Measurements from ENCODE around the gene KIF3A. TPM values are rescaled to one million over a fixed set of nuclear protein-coding genes. Genes with fewer than 3 reads are reported as not detected.
"Not testable (repeated sequence)": the region's sequence is repeated elsewhere in the genome, so short reads cannot be mapped to it uniquely, and the experiment has no call there.

Gene KIF3A
- total RNA-seq, 6 experiments from 2014 or later, result 1.3 to 4.2 (median 2.1) TPM

GRCh38 chr5:132695956-132696355 lies 41.4 kb downstream of the KIF3A start:
- WGBS (ENCODE audit: insufficient coverage, low coverage, low lambda C conversion rate, missing lambda C conversion rate), result 84% methylated on average over 4 of the region's 4 CpGs
- intact Hi-C loops (cut with DNase I), result no loop called here
- no peak overlapping the region for H3K4me3 ChIP-seq
- no peak for DNase-seq
- H3K27ac ChIP-seq, result no peak overlapping the region
- no peak for ATAC-seq
- H3K27me3 ChIP-seq, result no peaks in the 10 kb centered on the region
- no peaks in the 10 kb centered on the region for H3K4me1 ChIP-seq
- TF ChIP-seq CTCF (IDR thresholded peaks at IDR 0.05) (no peak), POLR2A (IDR thresholded peaks at IDR 0.05) (no peak)
- H3K36me3 ChIP-seq, result no peaks in the 10 kb centered on the region
- no peaks in the 10 kb centered on the region for H3K9me3 ChIP-seq

GRCh38 chr5:132692632-132692967 lies 44.7 kb downstream of the KIF3A start:
- Histone ChIP-seq H3K4me3 (no peak overlapping the region), H3K36me3 (no peaks in the 10 kb centered on the region), H3K27ac (no peak overlapping the region), H3K4me1 (no peaks in the 10 kb centered on the region), H3K27me3 (no peaks in the 10 kb centered on the region), H3K9me3 (no peaks in the 10 kb centered on the region)
- ATAC-seq, result no peak
- DNase-seq, result no peak
- intact Hi-C loops (cut with DNase I), result no loop called here
- TF ChIP-seq CTCF (IDR thresholded peaks at IDR 0.05), result no peak
- no peak for TF ChIP-seq POLR2A (IDR thresholded peaks at IDR 0.05)

- H3K27me3 ChIP-seq; H3K36me3 ChIP-seq; H3K4me1 ChIP-seq; H3K4me3 ChIP-seq; H3K27ac ChIP-seq; DNase-seq; intact Hi-C loops (cut with DNase I); H3K9me3 ChIP-seq; ATAC-seq: not testable (repeated sequence)
- WGBS (ENCODE audit: insufficient coverage, low coverage, low lambda C conversion rate, missing lambda C conversion rate), result 55% methylated on average over 4 of the region's 5 CpGs
Measured at GRCh38 chr5:132691755-132692631, 45.4 kb downstream of the KIF3A start.

GRCh38 chr5:132690156-132690555 lies 47.2 kb downstream of the KIF3A start:
- no peaks in the 10 kb centered on the region for H3K36me3 ChIP-seq
- H3K27me3 ChIP-seq, result no peaks in the 10 kb centered on the region
- H3K27ac ChIP-seq, result no peak overlapping the region
- H3K4me3 ChIP-seq, result no peak overlapping the region
- intact Hi-C loops (cut with DNase I), result no loop called here
- WGBS (ENCODE audit: insufficient coverage, low coverage, low lambda C conversion rate, missing lambda C conversion rate), result no CpG with 5 or more reads among the region's 3 CpGs
- no peaks in the 10 kb centered on the region for H3K9me3 ChIP-seq
- H3K4me1 ChIP-seq, result no peaks in the 10 kb centered on the region
- ATAC-seq (no peak), DNase-seq (no peak)
- TF ChIP-seq CTCF (IDR thresholded peaks at IDR 0.05) (no peak), POLR2A (IDR thresholded peaks at IDR 0.05) (no peak)

- H3K27ac ChIP-seq, result no peak overlapping the region
- H3K9me3 ChIP-seq, result no peaks in the 10 kb centered on the region
- 84% methylated on average over 7 of the region's 7 CpGs for WGBS (ENCODE audit: insufficient coverage, low coverage, low lambda C conversion rate, missing lambda C conversion rate)
- H3K27me3 ChIP-seq, result no peaks in the 10 kb centered on the region
- H3K36me3 ChIP-seq, result no peaks in the 10 kb centered on the region
- H3K4me3 ChIP-seq, result no peak overlapping the region
- intact Hi-C loops (cut with DNase I), result no loop called here
- no peaks in the 10 kb centered on the region for H3K4me1 ChIP-seq
- no peak for DNase-seq
- no peak for TF ChIP-seq CTCF (IDR thresholded peaks at IDR 0.05)
- no peak for TF ChIP-seq POLR2A (IDR thresholded peaks at IDR 0.05)
- ATAC-seq, result no peak
Measured at GRCh38 chr5:132689513-132689912, 47.8 kb downstream of the KIF3A start.
